HG03442 (cell line): ENCODE measurements around the gene C1orf232.

Source experiments
- ATAC-seq: cut with Tn5 transposase; IDR thresholded peaks from one replicate; pipeline ENCODE4 v1.9.1; 2021; ENCODE audit warnings: mild to moderate bottlenecking, moderate library complexity; ENCODE audit not compliant: unreplicated experiment

Gene C1orf232

GRCh38 chr1:26180010-26180506 lies 11.3 kb upstream of the C1orf232 start:
- no peak for ATAC-seq

GRCh38 chr1:26177182-26177684 lies 8.5 kb upstream of the C1orf232 start, which contains the start of gene CNKSR1:
CNKSR1 (plus strand) TSS chr1:26177491; CDS start chr1:26177548, 57 bp downstream.
- no peak for ATAC-seq

- ATAC-seq = no peak
Measured at GRCh38 chr1:26175346-26175745, 6.6 kb upstream of the C1orf232 start.

GRCh38 chr1:26171084-26172072 lies 2.6 kb upstream of the C1orf232 start, which contains the start of gene ZNF593OS:
ZNF593OS (minus strand) TSS chr1:26171832; CDS start chr1:26171661, 171 bp downstream.
- ATAC-seq = no peak

- ATAC-seq = no peak
Measured at GRCh38 chr1:26170472-26170821, 1.7 kb upstream of the C1orf232 start.

GRCh38 chr1:26169669-26170471 lies 1.1 kb upstream of the C1orf232 start, which contains the start of gene ZNF593:
ZNF593 (plus strand) TSS chr1:26169908; CDS start chr1:26169984, 76 bp downstream.
- peak; percentile 90 for ATAC-seq

GRCh38 chr1:26169198-26169554 lies 413 bp upstream of the C1orf232 start:
- no peak for ATAC-seq

- no peak for ATAC-seq
Measured at GRCh38 chr1:26166719-26167281, 2.0 kb downstream of the C1orf232 start.

- ATAC-seq = no peak
Measured at GRCh38 chr1:26164861-26165842, 3.6 kb downstream of the C1orf232 start.

- no peak for ATAC-seq
Measured at GRCh38 chr1:26164036-26164860, 4.5 kb downstream of the C1orf232 start.

GRCh38 chr1:26163684-26164035 lies 5.1 kb downstream of the C1orf232 start:
- ATAC-seq = no peak

- ATAC-seq = no peak
Measured at GRCh38 chr1:26162220-26162709, 6.5 kb downstream of the C1orf232 start.

- ATAC-seq = no peak
Measured at GRCh38 chr1:26161415-26162219, 7.1 kb downstream of the C1orf232 start.

GRCh38 chr1:26160527-26161414 lies 8.0 kb downstream of the C1orf232 start:
- ATAC-seq = no peak

GRCh38 chr1:26159743-26160039 lies 9.1 kb downstream of the C1orf232 start:
- ATAC-seq = no peak

GRCh38 chr1:26158908-26159742 lies 9.6 kb downstream of the C1orf232 start, which contains the start of gene FAM110D:
FAM110D (plus strand) TSS chr1:26159079; CDS start chr1:26161292, 2,213 bp downstream.
- ATAC-seq = no peak
